ENCODE data around the gene DDAH1.

The DDAH1 gene

DNA sequence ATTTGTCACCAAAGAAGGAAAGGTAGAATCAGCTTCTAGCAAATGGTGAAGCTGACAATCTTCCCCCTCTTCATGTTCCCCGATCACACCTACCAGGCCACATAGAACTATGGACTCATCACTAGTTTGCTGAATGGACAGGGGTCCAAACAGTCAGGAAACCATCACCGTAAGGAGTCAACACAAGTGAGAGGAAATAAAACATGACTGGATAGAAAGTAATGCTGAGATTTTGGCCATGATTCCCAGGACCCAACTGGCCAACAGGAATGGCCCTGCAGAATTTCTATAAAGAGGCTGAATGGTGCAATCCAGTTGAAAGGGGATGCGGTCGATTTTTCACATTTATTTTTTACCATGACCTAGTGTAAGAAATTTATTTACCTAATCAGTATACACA is 10.7 kb downstream of the DDAH1 start:
- Histone ChIP-seq H3K9me3 (ENCODE audit: control insufficient read depth, low read length) (no peaks in the 10 kb centered on the region), H3K9ac (ENCODE audit: low read length) (no peak overlapping the region), H3K36me3 (ENCODE audit: control insufficient read depth, insufficient read depth, low read length, severe bottlenecking) (peaks cover 13% of the 10 kb centered on the region), H3K27me3 (replicated peaks; ENCODE audit: control insufficient read depth, insufficient read depth, low read length) (no peaks in the 10 kb centered on the region), H3K4me3 (ENCODE audit: low read length) (no peak overlapping the region), H3K4me1 (ENCODE audit: control insufficient read depth, insufficient read depth, low read length) (peaks cover 31% of the 10 kb centered on the region)
- DNase-seq (ENCODE audit: low read depth), result no peak

DNA sequence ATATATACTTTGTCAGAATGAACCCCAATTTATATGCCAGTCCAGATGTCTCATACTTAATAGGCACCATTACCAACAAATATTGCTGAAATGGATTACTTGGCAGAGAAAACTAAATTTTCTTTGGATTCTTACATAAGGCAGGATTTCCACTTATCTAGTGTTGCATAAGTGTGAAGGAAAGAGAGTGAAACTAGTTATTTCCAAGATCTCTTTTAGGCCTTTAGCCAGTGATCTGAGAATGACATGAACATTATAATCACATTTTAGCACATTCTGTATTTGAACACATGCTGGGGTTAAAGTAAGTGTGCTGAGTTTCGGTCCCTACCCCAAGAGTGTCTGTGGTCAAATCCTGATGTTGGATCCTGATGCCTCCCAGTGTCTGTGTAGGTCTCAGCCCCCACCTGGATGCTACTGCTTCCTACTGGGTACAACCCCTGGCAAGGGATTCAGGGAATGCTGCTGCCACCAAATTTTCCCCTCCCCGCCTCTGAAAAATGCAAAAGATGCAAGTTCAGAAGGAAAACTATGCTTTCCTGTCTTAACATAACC is 11.2 kb downstream of the DDAH1 start:
- H3K9ac ChIP-seq (ENCODE audit: low read length), result no peak overlapping the region
- H3K27me3 ChIP-seq (replicated peaks; ENCODE audit: control insufficient read depth, insufficient read depth, low read length), result no peaks in the 10 kb centered on the region
- peaks cover 13% of the 10 kb centered on the region for H3K36me3 ChIP-seq (ENCODE audit: control insufficient read depth, insufficient read depth, low read length, severe bottlenecking)
- DNase-seq (ENCODE audit: low read depth), result peak; percentile 34
- no peak overlapping the region for H3K4me3 ChIP-seq (ENCODE audit: low read length)
- peaks cover 31% of the 10 kb centered on the region for H3K4me1 ChIP-seq (ENCODE audit: control insufficient read depth, insufficient read depth, low read length)
- no peaks in the 10 kb centered on the region for H3K9me3 ChIP-seq (ENCODE audit: control insufficient read depth, low read length)

DNA sequence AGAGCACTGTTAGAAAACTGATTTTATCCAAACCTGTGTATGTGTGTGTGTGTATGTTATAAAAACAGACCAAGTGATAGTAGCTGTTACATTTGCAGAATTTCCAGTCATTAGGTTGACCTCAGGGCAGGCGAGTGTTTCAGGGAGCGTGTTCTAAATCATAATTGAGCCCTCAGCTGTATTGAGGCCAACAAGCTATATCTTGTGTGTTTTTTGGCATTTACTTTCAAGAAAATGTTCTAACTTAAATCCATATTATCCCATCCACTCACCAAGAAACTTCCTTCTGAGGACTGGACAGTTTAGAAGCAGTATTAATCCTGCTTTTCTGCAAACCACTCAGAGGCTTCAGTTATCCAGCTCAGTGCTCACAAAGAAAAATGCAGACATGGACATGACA is 12.0 kb downstream of the DDAH1 start:
- H3K4me3 ChIP-seq (ENCODE audit: low read length), result no peak overlapping the region
- H3K9ac ChIP-seq (ENCODE audit: low read length), result no peak overlapping the region
- no peaks in the 10 kb centered on the region for H3K9me3 ChIP-seq (ENCODE audit: control insufficient read depth, low read length)
- H3K27me3 ChIP-seq (replicated peaks; ENCODE audit: control insufficient read depth, insufficient read depth, low read length), result no peaks in the 10 kb centered on the region
- H3K4me1 ChIP-seq (ENCODE audit: control insufficient read depth, insufficient read depth, low read length), result peaks cover 38% of the 10 kb centered on the region
- H3K36me3 ChIP-seq (ENCODE audit: control insufficient read depth, insufficient read depth, low read length, severe bottlenecking), result peaks cover 13% of the 10 kb centered on the region
- DNase-seq (ENCODE audit: low read depth), result no peak

DNA sequence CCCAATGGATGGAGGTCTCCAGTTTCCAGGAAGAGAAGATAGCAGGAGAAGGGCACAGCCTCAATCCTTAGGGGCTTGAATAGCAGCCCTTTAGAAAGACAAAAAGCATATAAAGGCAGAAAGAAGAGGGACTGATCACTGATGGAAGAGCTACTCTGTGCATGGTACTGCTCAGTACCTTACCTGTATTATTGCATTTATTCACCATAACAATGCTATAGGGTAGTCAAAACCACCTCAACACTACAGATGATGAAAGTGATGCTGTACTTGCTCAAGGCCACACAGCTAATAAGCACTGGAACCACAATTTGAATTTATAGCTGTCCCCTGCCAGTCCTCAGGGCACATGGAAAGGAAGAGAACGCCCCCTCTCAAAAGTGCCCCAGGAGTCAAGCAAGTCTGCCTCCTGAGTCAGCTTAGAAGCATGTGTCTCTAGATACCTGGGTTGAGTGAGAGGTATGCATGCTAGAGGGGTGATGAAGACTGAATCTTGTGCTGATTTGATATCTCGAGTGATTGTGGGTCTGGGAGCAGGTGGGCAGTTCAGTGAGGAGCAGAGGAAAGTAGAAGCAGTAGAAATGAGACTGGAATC is 13.6 kb downstream of the DDAH1 start:
- Histone ChIP-seq H3K9ac (ENCODE audit: low read length) (no peak overlapping the region), H3K27me3 (replicated peaks; ENCODE audit: control insufficient read depth, insufficient read depth, low read length) (no peaks in the 10 kb centered on the region), H3K9me3 (ENCODE audit: control insufficient read depth, low read length) (no peaks in the 10 kb centered on the region), H3K36me3 (ENCODE audit: control insufficient read depth, insufficient read depth, low read length, severe bottlenecking) (peaks cover 13% of the 10 kb centered on the region), H3K4me3 (ENCODE audit: low read length) (no peak overlapping the region), H3K4me1 (ENCODE audit: control insufficient read depth, insufficient read depth, low read length) (peaks cover 55% of the 10 kb centered on the region)
- no peak for DNase-seq (ENCODE audit: low read depth)

DNA sequence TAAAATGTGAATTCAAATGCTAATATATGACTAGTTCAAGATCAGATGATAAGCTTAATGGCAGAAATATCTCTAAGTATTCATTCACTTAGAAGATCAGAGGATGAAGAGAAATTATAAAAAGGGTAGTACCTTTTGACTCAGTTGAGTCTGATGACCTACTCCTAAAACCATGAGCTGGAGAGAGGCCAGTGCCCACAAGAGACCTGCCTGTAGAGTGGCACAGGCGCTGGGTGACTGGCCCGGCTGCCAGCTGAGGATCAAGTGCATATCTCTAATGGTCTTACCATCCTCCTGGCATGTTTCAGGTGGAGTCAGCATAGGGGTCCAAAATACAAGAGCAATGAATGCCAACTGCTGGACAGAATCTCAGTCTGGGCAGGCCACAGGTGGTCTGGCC is 14.1 kb downstream of the DDAH1 start:
- Histone ChIP-seq H3K9me3 (ENCODE audit: control insufficient read depth, low read length) (no peaks in the 10 kb centered on the region), H3K36me3 (ENCODE audit: control insufficient read depth, insufficient read depth, low read length, severe bottlenecking) (peaks cover 13% of the 10 kb centered on the region), H3K4me3 (ENCODE audit: low read length) (no peak overlapping the region), H3K4me1 (ENCODE audit: control insufficient read depth, insufficient read depth, low read length) (peaks cover 60% of the 10 kb centered on the region), H3K27me3 (replicated peaks; ENCODE audit: control insufficient read depth, insufficient read depth, low read length) (no peaks in the 10 kb centered on the region), H3K9ac (ENCODE audit: low read length) (no peak overlapping the region)
- no peak for DNase-seq (ENCODE audit: low read depth)

DNA sequence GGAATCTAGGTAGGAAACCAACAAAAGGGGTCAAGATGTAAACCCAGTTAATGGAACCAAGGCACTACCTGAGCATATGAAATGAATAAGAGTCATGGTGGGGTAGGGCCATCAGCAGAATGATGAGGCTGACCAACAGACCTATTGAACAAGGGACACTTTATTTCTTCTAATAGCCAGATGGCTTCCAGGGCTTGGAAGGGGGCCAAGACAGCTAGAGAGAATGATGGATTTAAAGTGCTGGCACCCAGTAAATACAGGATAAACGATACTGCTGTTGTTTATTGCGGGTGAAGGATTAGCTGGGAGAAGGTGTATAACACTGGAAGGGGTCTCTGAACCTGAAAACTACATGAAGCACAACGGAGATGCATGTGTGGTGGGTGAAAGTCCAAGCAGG is 15.6 kb downstream of the DDAH1 start:
- no peak overlapping the region for H3K4me3 ChIP-seq (ENCODE audit: low read length)
- no peaks in the 10 kb centered on the region for H3K9me3 ChIP-seq (ENCODE audit: control insufficient read depth, low read length)
- no peak for DNase-seq (ENCODE audit: low read depth)
- H3K27me3 ChIP-seq (replicated peaks; ENCODE audit: control insufficient read depth, insufficient read depth, low read length), result no peaks in the 10 kb centered on the region
- H3K36me3 ChIP-seq (ENCODE audit: control insufficient read depth, insufficient read depth, low read length, severe bottlenecking), result peaks cover 13% of the 10 kb centered on the region
- H3K4me1 ChIP-seq (ENCODE audit: control insufficient read depth, insufficient read depth, low read length), result peaks cover 62% of the 10 kb centered on the region
- H3K9ac ChIP-seq (ENCODE audit: low read length), result no peak overlapping the region

DNA sequence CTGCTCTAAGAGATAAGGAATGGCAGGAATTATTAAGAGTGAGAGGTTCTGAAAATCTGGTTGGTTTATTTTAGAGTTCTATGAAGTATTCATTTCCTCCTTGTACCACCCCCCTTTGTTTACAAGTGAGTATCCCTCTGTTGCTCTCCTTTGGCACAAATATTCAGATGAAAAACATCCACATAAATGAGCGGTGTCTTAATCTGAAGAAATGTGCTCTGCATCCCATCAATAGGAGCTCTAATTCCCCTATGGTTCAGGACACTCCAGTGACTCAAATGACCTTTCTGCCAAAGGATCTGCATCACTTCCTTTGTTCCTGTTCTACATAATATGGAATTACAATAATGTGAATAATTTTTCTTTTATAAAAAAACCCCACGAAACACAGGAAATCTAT is 16.6 kb downstream of the DDAH1 start:
- no peaks in the 10 kb centered on the region for H3K9me3 ChIP-seq (ENCODE audit: control insufficient read depth, low read length)
- peaks cover 13% of the 10 kb centered on the region for H3K36me3 ChIP-seq (ENCODE audit: control insufficient read depth, insufficient read depth, low read length, severe bottlenecking)
- peak; percentile 45 for DNase-seq (ENCODE audit: low read depth)
- peak overlapping the region; percentile 3 for H3K9ac ChIP-seq (ENCODE audit: low read length)
- H3K4me1 ChIP-seq (ENCODE audit: control insufficient read depth, insufficient read depth, low read length), result peaks cover 52% of the 10 kb centered on the region
- peak overlapping the region; percentile 5 for H3K4me3 ChIP-seq (ENCODE audit: low read length)
- H3K27me3 ChIP-seq (replicated peaks; ENCODE audit: control insufficient read depth, insufficient read depth, low read length), result no peaks in the 10 kb centered on the region

DNA sequence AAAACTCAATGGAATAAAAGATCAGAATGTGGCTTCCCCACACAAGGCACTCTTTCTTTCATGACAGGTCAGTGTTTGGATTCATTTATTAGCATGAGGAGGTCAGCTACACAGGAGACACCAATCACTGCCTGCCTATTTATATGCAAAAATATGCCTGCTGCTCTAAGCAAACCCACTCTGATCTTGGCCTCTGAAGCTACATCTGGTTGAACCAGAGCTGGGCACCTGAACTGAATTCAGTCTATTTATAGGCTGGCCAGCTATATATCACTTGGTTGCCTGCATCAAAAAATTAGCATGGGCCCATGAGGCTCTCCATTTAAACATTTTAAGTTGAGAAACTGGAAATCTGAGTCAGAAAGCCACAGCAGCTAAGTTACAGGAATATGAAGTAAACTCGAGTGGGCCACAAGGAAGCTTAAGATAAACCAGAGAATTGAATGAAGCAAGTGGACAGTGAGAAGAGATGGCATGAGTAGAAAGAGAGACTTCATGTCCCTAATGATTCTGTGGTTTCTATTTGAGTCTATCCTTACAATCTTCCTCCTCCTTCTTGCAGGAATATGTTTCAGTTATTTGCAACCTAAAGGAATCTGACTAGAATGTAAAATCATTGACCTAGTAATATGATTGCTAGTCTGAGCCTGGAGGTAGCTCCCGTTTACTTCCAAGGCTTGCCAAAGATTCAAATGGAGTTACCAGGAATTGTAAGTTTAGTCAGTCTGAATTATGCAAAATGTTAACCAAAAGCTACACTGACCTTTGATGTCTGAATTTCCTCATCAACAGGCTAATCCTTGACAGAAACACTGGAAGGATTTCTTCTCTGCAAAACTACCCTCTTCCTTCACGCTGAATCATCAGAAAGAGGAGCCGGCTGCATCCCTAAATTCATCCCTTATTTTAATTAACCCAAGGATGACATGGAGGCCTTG is 17.7 kb downstream of the DDAH1 start:
- Histone ChIP-seq H3K9me3 (ENCODE audit: control insufficient read depth, low read length) (no peaks in the 10 kb centered on the region), H3K4me3 (ENCODE audit: low read length) (peak overlapping the region; percentile 31), H3K4me1 (ENCODE audit: control insufficient read depth, insufficient read depth, low read length) (peaks cover 43% of the 10 kb centered on the region), H3K9ac (ENCODE audit: low read length) (peak overlapping the region; percentile 3), H3K27me3 (replicated peaks; ENCODE audit: control insufficient read depth, insufficient read depth, low read length) (no peaks in the 10 kb centered on the region), H3K36me3 (ENCODE audit: control insufficient read depth, insufficient read depth, low read length, severe bottlenecking) (peaks cover 13% of the 10 kb centered on the region)
- peak; percentile 61 for DNase-seq (ENCODE audit: low read depth)

DNA sequence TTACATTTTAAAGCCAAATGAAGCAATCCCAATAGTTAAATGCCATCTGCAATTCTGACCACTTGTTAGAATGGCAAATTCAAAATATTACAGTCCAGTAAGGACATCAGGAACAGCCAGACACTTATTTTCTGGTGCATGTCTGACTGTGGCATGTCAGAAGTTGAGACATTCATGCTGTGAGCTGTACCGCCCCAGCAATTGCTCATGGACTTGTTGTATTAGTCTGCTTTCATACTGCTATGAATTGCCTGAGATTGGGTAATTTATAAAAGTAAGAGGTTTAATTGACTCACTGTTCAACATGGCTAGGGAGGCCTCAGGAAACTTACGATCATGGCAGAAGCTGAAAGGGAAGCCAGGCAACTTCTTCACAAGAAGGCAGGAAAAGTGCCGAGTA is 19.1 kb downstream of the DDAH1 start:
- Histone ChIP-seq H3K27me3 (replicated peaks; ENCODE audit: control insufficient read depth, insufficient read depth, low read length) (no peaks in the 10 kb centered on the region), H3K4me3 (ENCODE audit: low read length) (no peak overlapping the region), H3K9ac (ENCODE audit: low read length) (peak overlapping the region; percentile 29), H3K9me3 (ENCODE audit: control insufficient read depth, low read length) (no peaks in the 10 kb centered on the region), H3K4me1 (ENCODE audit: control insufficient read depth, insufficient read depth, low read length) (peaks cover 46% of the 10 kb centered on the region), H3K36me3 (ENCODE audit: control insufficient read depth, insufficient read depth, low read length, severe bottlenecking) (peaks cover 13% of the 10 kb centered on the region)
- DNase-seq (ENCODE audit: low read depth), result peak; percentile 61

DNA sequence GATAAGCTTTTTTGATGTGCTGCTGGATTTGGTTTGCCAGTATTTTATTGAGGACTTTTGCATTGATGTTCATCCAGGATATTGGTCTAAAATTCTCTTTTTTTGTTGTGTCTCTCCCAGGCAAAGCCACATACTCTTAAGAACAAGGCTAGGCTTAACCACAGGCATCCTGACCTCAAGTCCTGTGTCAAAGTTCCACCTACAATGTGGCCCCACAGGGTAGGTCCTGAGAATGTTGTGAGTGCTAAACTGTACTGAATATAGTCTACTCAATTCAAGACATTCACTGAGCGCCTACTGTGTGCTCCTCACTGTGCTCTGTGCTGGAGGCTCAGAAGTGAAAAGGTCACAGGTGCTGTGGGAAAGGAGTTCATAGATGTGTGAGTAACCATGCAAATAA is 20.6 kb downstream of the DDAH1 start:
- Histone ChIP-seq H3K4me3 (ENCODE audit: low read length) (no peak overlapping the region), H3K27me3 (replicated peaks; ENCODE audit: control insufficient read depth, insufficient read depth, low read length) (no peaks in the 10 kb centered on the region), H3K9me3 (ENCODE audit: control insufficient read depth, low read length) (no peaks in the 10 kb centered on the region), H3K9ac (ENCODE audit: low read length) (no peak overlapping the region), H3K36me3 (ENCODE audit: control insufficient read depth, insufficient read depth, low read length, severe bottlenecking) (peaks cover under 1% of the 10 kb centered on the region), H3K4me1 (ENCODE audit: control insufficient read depth, insufficient read depth, low read length) (peaks cover 62% of the 10 kb centered on the region)
- DNase-seq (ENCODE audit: low read depth), result no peak

DNA sequence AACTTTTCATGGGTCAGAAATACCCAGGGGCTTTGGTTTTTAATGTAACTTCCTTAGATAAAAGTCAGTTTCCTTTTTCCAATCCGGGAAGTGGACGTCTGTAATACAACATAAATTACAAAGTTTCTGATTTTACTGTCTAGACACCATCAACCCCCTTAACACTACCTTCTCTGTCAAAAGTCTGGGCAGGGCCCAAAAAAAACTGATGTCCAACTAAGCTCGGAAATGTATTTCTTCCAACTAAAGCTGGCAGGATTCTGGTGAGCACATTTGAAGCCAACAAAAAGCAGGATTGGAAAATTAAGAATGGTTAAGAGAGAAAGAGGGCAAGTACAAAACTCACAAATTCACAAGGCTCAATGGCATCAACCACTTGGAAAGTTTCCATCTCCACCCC is 24.3 kb downstream of the DDAH1 start:
- Histone ChIP-seq H3K36me3 (ENCODE audit: control insufficient read depth, insufficient read depth, low read length, severe bottlenecking) (no peaks in the 10 kb centered on the region), H3K4me3 (ENCODE audit: low read length) (no peak overlapping the region), H3K9me3 (ENCODE audit: control insufficient read depth, low read length) (no peaks in the 10 kb centered on the region), H3K4me1 (ENCODE audit: control insufficient read depth, insufficient read depth, low read length) (peaks cover 46% of the 10 kb centered on the region), H3K9ac (ENCODE audit: low read length) (no peak overlapping the region), H3K27me3 (replicated peaks; ENCODE audit: control insufficient read depth, insufficient read depth, low read length) (no peaks in the 10 kb centered on the region)
- no peak for DNase-seq (ENCODE audit: low read depth)

Measured in adipocyte (in vitro differentiated cells).